GM23248 (cell line): Measurements from ENCODE around the gene NOL4L. TPM values are rescaled to one million over a fixed set of nuclear protein-coding genes. Genes with fewer than 3 reads are reported as not detected.

Experiments
- DNase-seq: peaks from one replicate; pipeline ENCODE4 v3.0.0-alpha.2; 2015
- H2AFZ ChIP-seq: fragments of 200-600 bp; sonication (generic); 2 replicates; pipeline ENCODE4 v1.6.1; 2016; ENCODE audit warnings: antibody characterized with exemption
- H3F3A ChIP-seq: fragments of 200-600 bp; sonication (generic); 2 replicates; pipeline ENCODE4 v1.6.1; 2016; ENCODE audit warnings: mild to moderate bottlenecking, antibody characterized with exemption, mixed run types; ENCODE audit not compliant: insufficient read depth
- H3K27ac ChIP-seq: fragments of 200-600 bp; sonication (generic); 2 replicates; pipeline ENCODE4 v1.5.1; 2016; ENCODE audit warnings: mild to moderate bottlenecking
- H3K27me3 ChIP-seq: fragments of 200-600 bp; sonication (generic); replicated peaks from 2 replicates; pipeline ENCODE4 v1.6.1; 2016; ENCODE audit warnings: mild to moderate bottlenecking; ENCODE audit not compliant: insufficient read depth
- H3K36me3 ChIP-seq: fragments of 200-600 bp; sonication (generic); 2 replicates; pipeline ENCODE4 v1.6.1; 2016; ENCODE audit warnings: low read depth, mild to moderate bottlenecking
- H3K4me1 ChIP-seq: fragments of 200-600 bp; sonication (generic); 2 replicates; pipeline ENCODE4 v1.6.1; 2016; ENCODE audit warnings: mild to moderate bottlenecking; ENCODE audit not compliant: insufficient read depth
- H3K4me2 ChIP-seq: fragments of 200-600 bp; sonication (generic); one replicate; pipeline ENCODE4 v1.6.1; 2016; ENCODE audit warnings: mild to moderate bottlenecking; ENCODE audit not compliant: unreplicated experiment
- H3K4me3 ChIP-seq: fragments of 200-600 bp; sonication (generic); 2 replicates; pipeline ENCODE4 v1.5.1; 2016; ENCODE audit warnings: mild to moderate bottlenecking
- H3K79me2 ChIP-seq: fragments of 200-600 bp; sonication (generic); 2 replicates; pipeline ENCODE4 v1.6.1; 2016; ENCODE audit warnings: mild to moderate bottlenecking; ENCODE audit not compliant: insufficient read depth
- H3K9ac ChIP-seq: fragments of 200-600 bp; sonication (generic); 2 replicates; pipeline ENCODE4 v1.6.1; 2016; ENCODE audit warnings: mild to moderate bottlenecking
- H3K9me2 ChIP-seq: fragments of 200-600 bp; sonication (generic); 2 replicates; pipeline ENCODE4 v1.6.1; 2016; ENCODE audit warnings: mixed run types, mild to moderate bottlenecking, moderate library complexity; ENCODE audit not compliant: insufficient read depth
- H3K9me3 ChIP-seq: fragments of 200-600 bp; sonication (generic); one replicate; pipeline ENCODE4 v1.6.1; 2017; ENCODE audit warnings: low read depth
- H4K20me1 ChIP-seq: fragments of 200-600 bp; sonication (generic); 2 replicates; pipeline ENCODE4 v1.6.0; 2016; ENCODE audit not compliant: insufficient read depth
- EZH2 ChIP-seq: fragments of 200-600 bp; sonication (generic); IDR thresholded peaks from 2 replicates; pipeline ENCODE4 v1.6.1; 2018; ENCODE audit warnings: antibody characterized with exemption, mild to moderate bottlenecking; ENCODE audit not compliant: insufficient read depth, poor library complexity, severe bottlenecking
- EZH2phosphoT487 ChIP-seq: fragments of 200-600 bp; sonication (generic); IDR thresholded peaks from 2 replicates; pipeline ENCODE4 v1.6.1; 2018; ENCODE audit warnings: antibody characterized with exemption, moderate library complexity, mild to moderate bottlenecking, low read depth; ENCODE audit not compliant: insufficient read depth
- WGBS, 2 experiments: methylation state at CpG; one replicate each; pipeline ENCODE4 v1.1.6; 2015 to 2017; ENCODE audit warnings: low lambda C conversion rate in 2 of 2, low coverage in 1 of 2; ENCODE audit errors: missing lambda C conversion rate in 2 of 2; 5-methylcytosine and 5-hydroxymethylcytosine counted together
- in situ Hi-C: fragments of 300-500 bp; cut with MboI; formaldehyde crosslinking; loops from 2 replicates; pipeline ENCODE4 v1.15.0; 2020
- polyA plus RNA-seq: library from polyadenylated mRNA; unstranded; fragments of >200 nt; fragmentation: Nextera tagmentation; extraction: Ambion mirVana; gene quantifications from 2 replicates; pipeline ENCODE4 v1.2.1, GENCODE V29; 2016
- total RNA-seq: library from RNA; depleted of rRNA; stranded (reverse); fragments of >200 nt; shearing (Covaris generic); gene quantifications from 2 replicates; pipeline ENCODE4 v1.2.3, GENCODE V29; 2014

Gene NOL4L
- total and polyA plus RNA-seq, 2 experiments from 2014 or later, result 5.2 to 7.9 TPM

- no peak overlapping the region for H3K4me2 ChIP-seq
- TF ChIP-seq EZH2phosphoT487, result no peak
- no peak for TF ChIP-seq EZH2
- H3K79me2 ChIP-seq, result peaks cover 26% of the 10 kb centered on the region
- H3K4me3 ChIP-seq, result no peak overlapping the region
- 65 to 74% methylated on average over 4 to 5 of the region's 5 CpGs for WGBS, 2 experiments
- H3K4me1 ChIP-seq, result peaks cover 13% of the 10 kb centered on the region
- H3K9ac ChIP-seq, result no peak overlapping the region
- H2AFZ ChIP-seq, result no peak overlapping the region
- DNase-seq, result peak; percentile 10
- peaks cover 24% of the 10 kb centered on the region for H3F3A ChIP-seq
- no peaks in the 10 kb centered on the region for H4K20me1 ChIP-seq
- H3K27me3 ChIP-seq, result no peaks in the 10 kb centered on the region
- no peaks in the 10 kb centered on the region for H3K9me3 ChIP-seq
- H3K9me2 ChIP-seq, result no peaks in the 10 kb centered on the region
- in situ Hi-C loops, result no loop called here
- peaks cover 57% of the 10 kb centered on the region for H3K36me3 ChIP-seq
- H3K27ac ChIP-seq, result no peak overlapping the region
These were observed 147.6 kb downstream of the NOL4L start for GRCh38 chr20:32437391-32438074.

GRCh38 chr20:32436968-32437367, 148.2 kb downstream of the NOL4L start:
- H3K4me1 ChIP-seq, result peaks cover 13% of the 10 kb centered on the region
- no peaks in the 10 kb centered on the region for H3K9me3 ChIP-seq
- H3K27me3 ChIP-seq, result no peaks in the 10 kb centered on the region
- peaks cover 21% of the 10 kb centered on the region for H3K79me2 ChIP-seq
- in situ Hi-C loops, result no loop called here
- TF ChIP-seq EZH2 (no peak), EZH2phosphoT487 (no peak)
- no peak for DNase-seq
- H2AFZ ChIP-seq, result no peak overlapping the region
- H3K4me2 ChIP-seq, result no peak overlapping the region
- 97% methylated on average over 7 of the region's 7 CpGs for WGBS, 2 experiments
- H3K36me3 ChIP-seq, result peaks cover 63% of the 10 kb centered on the region
- peaks cover 24% of the 10 kb centered on the region for H3F3A ChIP-seq
- no peak overlapping the region for H3K4me3 ChIP-seq
- H3K9me2 ChIP-seq, result no peaks in the 10 kb centered on the region
- H4K20me1 ChIP-seq, result no peaks in the 10 kb centered on the region
- H3K9ac ChIP-seq, result no peak overlapping the region
- no peak overlapping the region for H3K27ac ChIP-seq

- H3K36me3 ChIP-seq, result peaks cover 69% of the 10 kb centered on the region
- no peaks in the 10 kb centered on the region for H3K9me3 ChIP-seq
- H3K4me2 ChIP-seq, result no peak overlapping the region
- H3K27ac ChIP-seq, result no peak overlapping the region
- no peaks in the 10 kb centered on the region for H3K27me3 ChIP-seq
- peaks cover 24% of the 10 kb centered on the region for H3F3A ChIP-seq
- no peak for DNase-seq
- no peaks in the 10 kb centered on the region for H3K9me2 ChIP-seq
- no peak overlapping the region for H2AFZ ChIP-seq
- in situ Hi-C loops, result no loop called here
- H4K20me1 ChIP-seq, result no peaks in the 10 kb centered on the region
- no peak for TF ChIP-seq EZH2
- no peak for TF ChIP-seq EZH2phosphoT487
- no peak overlapping the region for H3K4me3 ChIP-seq
- H3K79me2 ChIP-seq, result peaks cover 16% of the 10 kb centered on the region
- H3K9ac ChIP-seq, result no peak overlapping the region
- H3K4me1 ChIP-seq, result peaks cover 13% of the 10 kb centered on the region
- 89 to 91% methylated on average over 11 of the region's 11 CpGs for WGBS, 2 experiments
These were observed 148.8 kb downstream of the NOL4L start for GRCh38 chr20:32436142-32436861.

GRCh38 chr20:32435449-32436107, 149.6 kb downstream of the NOL4L start:
- in situ Hi-C loops, result no loop called here
- H3K4me1 ChIP-seq, result peaks cover 13% of the 10 kb centered on the region
- no peak for DNase-seq
- TF ChIP-seq EZH2phosphoT487, result no peak
- no peak for TF ChIP-seq EZH2
- H3F3A ChIP-seq, result peaks cover 24% of the 10 kb centered on the region
- H2AFZ ChIP-seq, result no peak overlapping the region
- H4K20me1 ChIP-seq, result no peaks in the 10 kb centered on the region
- no peak overlapping the region for H3K9ac ChIP-seq
- no peak overlapping the region for H3K4me3 ChIP-seq
- 97 to 98% methylated on average over 12 of the region's 12 CpGs for WGBS, 2 experiments
- H3K79me2 ChIP-seq, result peaks cover 15% of the 10 kb centered on the region
- H3K9me2 ChIP-seq, result no peaks in the 10 kb centered on the region
- H3K27me3 ChIP-seq, result no peaks in the 10 kb centered on the region
- H3K36me3 ChIP-seq, result peaks cover 75% of the 10 kb centered on the region
- H3K4me2 ChIP-seq, result no peak overlapping the region
- H3K27ac ChIP-seq, result no peak overlapping the region
- H3K9me3 ChIP-seq, result no peaks in the 10 kb centered on the region
